OCI-LY7 (cell line): ENCODE results near the gene BORCS6. TPM values are rescaled to one million over a fixed set of nuclear protein-coding genes. Genes with fewer than 3 reads are reported as not detected.

Experiments
- BruUV-seq: library from RNA; stranded (reverse); fragments of 400-500 nt; replicated peaks from 2 replicates; lab custom pipeline; 2021; lab: Mats Ljungman, UMichigan
- CTCF ChIA-PET: fragments of 300-600 bp; sonication (Branson Sonifier 250); formaldehyde crosslinking; loops from one replicate; lab custom pipeline; 2022; ENCODE audit warnings: antibody characterized with exemption; ENCODE audit not compliant: unreplicated experiment; lab: Charles Lee
- POLR2A ChIA-PET: fragments of 300-600 bp; sonication (Branson Sonifier 250); formaldehyde crosslinking; loops from one replicate; lab custom pipeline; 2022; ENCODE audit warnings: antibody characterized with exemption; lab: Charles Lee
- DNase-seq: peaks from one replicate; pipeline ENCODE4 v3.0.0-alpha.2; 2015; ENCODE audit warnings: low spot score
- H2AFZ ChIP-seq: fragments of 200-600 bp; sonication (generic), shearing (Covaris generic); 2 replicates; pipeline ENCODE4 v1.6.1; 2014; ENCODE audit warnings: mild to moderate bottlenecking, antibody characterized with exemption, low read length, moderate library complexity
- H3K27ac ChIP-seq: fragments of 200-600 bp; sonication (generic); 2 replicates; pipeline ENCODE4 v1.5.1; 2014; ENCODE audit warnings: mixed run types, low read depth, mild to moderate bottlenecking, moderate library complexity, low read length, inconsistent platforms; ENCODE audit not compliant: poor library complexity, severe bottlenecking
- H3K36me3 ChIP-seq: fragments of 200-600 bp; sonication (generic); 2 replicates; pipeline ENCODE4 v1.6.1; 2014; ENCODE audit warnings: mild to moderate bottlenecking, antibody characterized with exemption, low read length, moderate library complexity, mixed read lengths; ENCODE audit not compliant: insufficient read depth
- H3K4me1 ChIP-seq: fragments of 200-600 bp; sonication (generic); 2 replicates; pipeline ENCODE4 v1.5.1; 2014; ENCODE audit warnings: mild to moderate bottlenecking, low read length; ENCODE audit not compliant: insufficient read depth, poor library complexity, severe bottlenecking
- H3K4me2 ChIP-seq: fragments of 200-600 bp; sonication (generic); 2 replicates; pipeline ENCODE4 v1.6.1; 2014; ENCODE audit warnings: mild to moderate bottlenecking, low read length
- H3K4me3 ChIP-seq: fragments of 200-600 bp; sonication (generic); 2 replicates; pipeline ENCODE4 v1.5.1; 2014; ENCODE audit warnings: mild to moderate bottlenecking, low read depth, low read length; ENCODE audit not compliant: poor library complexity, severe bottlenecking
- H3K79me2 ChIP-seq: fragments of 200-600 bp; sonication (generic); 2 replicates; pipeline ENCODE4 v1.6.1; 2016; ENCODE audit warnings: low read depth, mild to moderate bottlenecking, low read length, moderate library complexity, mixed read lengths; ENCODE audit not compliant: insufficient read depth
- H3K9me2 ChIP-seq: fragments of 200-600 bp; sonication (generic); 2 replicates; pipeline ENCODE4 v1.6.1; 2016; ENCODE audit warnings: mild to moderate bottlenecking, low read length, mixed read lengths; ENCODE audit not compliant: insufficient read depth
- H3K9me3 ChIP-seq: fragments of 200-600 bp; sonication (generic); 2 replicates; pipeline ENCODE4 v1.6.1; 2014; ENCODE audit warnings: mild to moderate bottlenecking, mixed run types, low read length, mixed read lengths
- H4K20me1 ChIP-seq: fragments of 200-600 bp; sonication (generic); 2 replicates; pipeline ENCODE4 v1.6.1; 2014; ENCODE audit warnings: mild to moderate bottlenecking, antibody characterized with exemption, low read length, moderate library complexity, mixed read lengths; ENCODE audit not compliant: insufficient read depth
- EZH2phosphoT487 ChIP-seq: fragments of 200-600 bp; sonication (generic); IDR thresholded peaks from 2 replicates; pipeline ENCODE4 v1.6.1; 2018; ENCODE audit warnings: low read depth, borderline replicate concordance, mild to moderate bottlenecking, mixed run types, antibody characterized with exemption, low read length, moderate library complexity, mixed read lengths
- intact Hi-C: fragments of 100-400 bp; cut with micrococcal nuclease; formaldehyde crosslinking; loops from one replicate; pipeline ENCODE4 v1.10.0; 2022; ENCODE audit not compliant: unreplicated experiment
- total RNA-seq, 2 experiments: library from RNA; depleted of rRNA in 1 of 2; stranded (reverse); fragments of >200 nt in 1 of 2; shearing (Covaris generic) in 1 of 2; gene quantifications; 2 replicates each; pipeline ENCODE4 v1.2.3, GENCODE V29; 2014 to 2022
- TF ChIP-seq, protein P1 (sequence below): fragments of 200-600 bp; sonication (generic); conservative IDR thresholded peaks from 2 replicates; pipeline ENCODE4 v1.5.1; 2014; ENCODE audit warnings: mild to moderate bottlenecking, antibody characterized with exemption, low read length, moderate library complexity, mixed read lengths

BORCS6 gene
- total RNA-seq, 2 experiments from 2014 or later = 12.7 to 13.9 TPM

DNA sequence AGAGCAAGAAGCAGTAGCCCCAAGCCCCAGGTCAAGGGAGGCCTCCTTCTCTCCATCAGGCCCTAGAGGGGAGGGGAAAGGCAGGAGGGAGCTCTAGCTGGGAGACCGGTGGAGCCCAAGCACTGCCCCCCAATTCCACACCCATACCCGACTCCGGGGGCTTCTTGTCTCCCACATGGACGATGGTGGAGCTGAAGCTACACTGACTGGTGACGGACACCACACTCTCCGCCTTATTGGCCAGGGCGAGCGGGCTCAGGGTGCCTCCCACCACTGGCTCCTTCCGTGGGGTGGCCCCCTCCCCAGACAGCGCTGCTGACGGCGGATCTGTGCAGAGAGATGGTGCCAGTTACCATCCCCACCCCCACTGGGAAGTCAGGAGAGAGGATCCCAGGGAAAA is 44.2 kb downstream of the BORCS6 start:
- intact Hi-C loops = no loop called here
- BruUV-seq = no TSS peak
- Histone ChIP-seq H3K27ac (no peak overlapping the region), H3K9me3 (no peaks in the 10 kb centered on the region), H2AFZ (no peak overlapping the region), H4K20me1 (no peaks in the 10 kb centered on the region; the same call in 1 of the 2 replicates), H3K4me2 (no peak overlapping the region), H3K4me1 (peaks cover 7% of the 10 kb centered on the region), H3K9me2 (no peaks in the 10 kb centered on the region), H3K4me3 (no peak overlapping the region), H3K79me2 (peaks cover 6% of the 10 kb centered on the region; the same call in 1 of the 2 replicates), H3K36me3 (peaks cover 79% of the 10 kb centered on the region)
- POLR2A ChIA-PET = no interaction called here
- CTCF ChIA-PET = no interaction called here
- no peak for DNase-seq
- TF ChIP-seq EZH2phosphoT487 = no peak
- TF ChIP-seq, protein P1, sequence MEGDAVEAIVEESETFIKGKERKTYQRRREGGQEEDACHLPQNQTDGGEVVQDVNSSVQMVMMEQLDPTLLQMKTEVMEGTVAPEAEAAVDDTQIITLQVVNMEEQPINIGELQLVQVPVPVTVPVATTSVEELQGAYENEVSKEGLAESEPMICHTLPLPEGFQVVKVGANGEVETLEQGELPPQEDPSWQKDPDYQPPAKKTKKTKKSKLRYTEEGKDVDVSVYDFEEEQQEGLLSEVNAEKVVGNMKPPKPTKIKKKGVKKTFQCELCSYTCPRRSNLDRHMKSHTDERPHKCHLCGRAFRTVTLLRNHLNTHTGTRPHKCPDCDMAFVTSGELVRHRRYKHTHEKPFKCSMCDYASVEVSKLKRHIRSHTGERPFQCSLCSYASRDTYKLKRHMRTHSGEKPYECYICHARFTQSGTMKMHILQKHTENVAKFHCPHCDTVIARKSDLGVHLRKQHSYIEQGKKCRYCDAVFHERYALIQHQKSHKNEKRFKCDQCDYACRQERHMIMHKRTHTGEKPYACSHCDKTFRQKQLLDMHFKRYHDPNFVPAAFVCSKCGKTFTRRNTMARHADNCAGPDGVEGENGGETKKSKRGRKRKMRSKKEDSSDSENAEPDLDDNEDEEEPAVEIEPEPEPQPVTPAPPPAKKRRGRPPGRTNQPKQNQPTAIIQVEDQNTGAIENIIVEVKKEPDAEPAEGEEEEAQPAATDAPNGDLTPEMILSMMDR = no peak

- H3K4me1 ChIP-seq = peaks cover 2% of the 10 kb centered on the region
- no peak for TF ChIP-seq EZH2phosphoT487
- TF ChIP-seq, protein P1 = no peak
- no peak overlapping the region for H3K4me2 ChIP-seq
- no peaks in the 10 kb centered on the region for H3K79me2 ChIP-seq
- no peak overlapping the region for H3K4me3 ChIP-seq
- BruUV-seq = no TSS peak
- ChIA-PET POLR2A (no interaction called here), CTCF (interaction anchor here (1.3 kb wide), 1 partner anchor 14 kb away, joined by 5 read pairs; no protein-coding TSS in a partner anchor)
- H4K20me1 ChIP-seq = no peaks in the 10 kb centered on the region
- intact Hi-C loops = no loop called here
- peaks cover 80% of the 10 kb centered on the region for H3K36me3 ChIP-seq
- H3K27ac ChIP-seq = no peak overlapping the region
- H2AFZ ChIP-seq = no peak overlapping the region
- no peaks in the 10 kb centered on the region for H3K9me3 ChIP-seq
- H3K9me2 ChIP-seq = no peaks in the 10 kb centered on the region
- DNase-seq = no peak
Observed at GRCh38 chr17:8144401-8145231, 45.4 kb downstream of the BORCS6 start.
